Heart left ventricle (tissue), 16 donors: Measurements from ENCODE around the gene NLK. TPM values are rescaled to one million over a fixed set of nuclear protein-coding genes. Genes with fewer than 3 reads are reported as not detected.
A peak's percentile ranks its signal among the peaks of the same experiment; 100 is the strongest.

ENCODE experiments used
- ATAC-seq, 4 donors: fragments of 200-7000 bp; cut with Tn5 transposase; one replicate each; pipeline ENCODE4 v1.9.1; 2020 to 2022; ENCODE audit warnings: moderate library complexity in 4 of 4, mild to moderate bottlenecking in 3 of 4, moderate number of reproducible peaks in 1 of 4
- DNase-seq, 5 donors: peaks; one replicate each; pipeline ENCODE4 v3.0.0-alpha.2; 2020
- H3K27ac ChIP-seq, 12 donors: fragments of 200-600 bp; sonication (generic) in 4 of 12; one replicate each; pipeline versions ENCODE4 v1.5.0 to v1.8.0; 2016 to 2022; ENCODE audit warnings: mild to moderate bottlenecking in 2 of 12
- H3K27me3 ChIP-seq, 9 donors: fragments of 200-600 bp; sonication (generic) in 2 of 9; one replicate each; pipeline versions ENCODE4 v1.5.1 to v1.8.0; 2016 to 2022; ENCODE audit warnings: mild to moderate bottlenecking in 3 of 9
- H3K36me3 ChIP-seq, 9 donors: fragments of 200-600 bp; sonication (generic) in 2 of 9; one replicate each; pipeline versions ENCODE4 v1.5.0 to v1.8.0; 2018 to 2022; ENCODE audit warnings: mild to moderate bottlenecking in 2 of 9
- H3K4me1 ChIP-seq, 12 donors: fragments of 200-600 bp; sonication (generic) in 4 of 12; one replicate each; pipeline versions ENCODE4 v1.5.0 to v1.8.0; 2016 to 2022; ENCODE audit warnings: mild to moderate bottlenecking in 3 of 12
- H3K4me3 ChIP-seq, 12 donors: fragments of 200-600 bp; sonication (generic) in 4 of 12; one replicate each; pipeline versions ENCODE4 v1.5.0 to v1.8.0; 2017 to 2022; ENCODE audit warnings: mild to moderate bottlenecking in 9 of 12, moderate library complexity in 4 of 12
- H3K9me3 ChIP-seq, 12 donors: fragments of 200-600 bp; sonication (generic) in 4 of 12; one replicate each; pipeline versions ENCODE4 v1.5.0 to v1.8.0; 2016 to 2022; ENCODE audit warnings: mild to moderate bottlenecking in 1 of 12
- CTCF ChIP-seq, 12 donors: fragments of 200-600 bp; sonication (generic) in 4 of 12; IDR thresholded peaks; one replicate each; pipeline versions ENCODE4 v1.5.0 to v1.8.0; 2018 to 2022; ENCODE audit warnings: antibody characterized with exemption in 12 of 12, mild to moderate bottlenecking in 5 of 12
- POLR2A ChIP-seq, 2 donors: fragments of 450-650 bp; IDR thresholded peaks; one replicate each; pipeline ENCODE4 v1.6.1; 2017; ENCODE audit warnings: antibody characterized with exemption in 2 of 2, mild to moderate bottlenecking in 2 of 2, moderate library complexity in 2 of 2
- WGBS, 4 donors: extraction: QIAGEN DNeasy Blood & Tissue Kit in 2 of 4; methylation state at CpG; one replicate each; pipeline versions ENCODE4 v1.1.5 to v1.1.7; 2013 to 2018; 5-methylcytosine and 5-hydroxymethylcytosine counted together
- intact Hi-C, 10 donors: fragments of 100-400 bp; cut with DNase I; formaldehyde crosslinking; loops; one replicate each; pipeline versions ENCODE4 v1.11.1 to v1.14.2; 2022
- polyA plus RNA-seq, 2 donors: library from polyadenylated mRNA; stranded (reverse); fragments of 200-250 nt; gene quantifications; one replicate each; pipeline ENCODE4 v1.2.3, GENCODE V29; 2013
- total RNA-seq, 9 donors: library from RNA; depleted of rRNA in 2 of 9; stranded (reverse); fragments of >200 nt in 2 of 9; fragmentation: NEBNext Ultra II Directional in 3 of 9; extraction: Animal tissue kit (Norgen Biotek cat#: 25700) in 3 of 9; gene quantifications; one replicate each; pipeline versions ENCODE4 v1.1.0 to v1.2.4, GENCODE V29; 2016 to 2023
- donor health status: ischemic (EF 13 %, LVEDD 7.1; RV severe dilation, severe dysfunction).
- donor health status: healthy with polysubstance abuse.
- donor health status: DM: no; HTN: yes; CAD: no.
- donor health status: DM: no; HTN: no; CAD: no.
- donor health status: ischemic (EF 25% LVEDD 6.9; RV normal size, moderate dysfunction).
- donor health status: ischemic (EF 25% LVEDD 5.7; RV mildly dilated, moderate dysfunction).
- donor health status: healthy.
- donor health status: DM: yes; HTN: yes; CAD: no.
- donor health status: ischemic (EF 35%, LVEDD 5.7; RV mildly dilated, moderate dysfunction).
- donor health status: nonischemic (EF 11% LVEDD 7.7; RV severe dilation, severe dysfunction).
- donor health status: DM: yes; HTN: yes; CAD: no.
- donor health status: PGD.
- donor health status: ischemic (EF 29% LVEDD 5.4; RV normal size, mild dysfunction).
- donor health status: nonischemic (EF 23%, LVEDD 6.1; RV moderate dilation, normal function).

Gene NLK
- total and polyA plus RNA-seq, 11 donors: 8.1 to 29.1 (median 20.0) TPM

GRCh38 chr17:28187931-28188330, 145.5 kb downstream of the NLK start:
- TF ChIP-seq POLR2A (IDR thresholded peaks at IDR 0.05) (no peak), CTCF (IDR thresholded peaks at IDR 0.05) (no peak)
- Histone ChIP-seq H3K36me3 (peaks cover 0 to 76% (median 34%) of the 10 kb centered on the region in 9 donors), H3K4me1 (peaks cover 0 to 3% (median 0%) of the 10 kb centered on the region in 12 donors), H3K27ac (no peak overlapping the region), H3K4me3 (no peak overlapping the region), H3K27me3 (no peaks in the 10 kb centered on the region), H3K9me3 (no peaks in the 10 kb centered on the region)
- no peak for ATAC-seq
- intact Hi-C loops: loop anchor here in 1 of 10 donors (10.0 kb wide), 1 partner anchor 293 kb away; the partner anchor contains the start of gene LYRM9
- DNase-seq: no peak
- 91 to 94% (median 93%) methylated on average over 2 of the region's 2 CpGs for WGBS, 4 donors

- Histone ChIP-seq H3K27me3 (no peaks in the 10 kb centered on the region), H3K4me3 (no peak overlapping the region), H3K9me3 (no peaks in the 10 kb centered on the region), H3K36me3 (peaks cover 0 to 77% (median 36%) of the 10 kb centered on the region in 9 donors), H3K27ac (no peak overlapping the region), H3K4me1 (peaks cover 0 to 12% (median 0%) of the 10 kb centered on the region in 12 donors)
- no peak for ATAC-seq
- intact Hi-C loops: loop anchor here in 1 of 10 donors (10.0 kb wide), 1 partner anchor 294 kb away; the partner anchor contains the start of gene LYRM9
- no peak for DNase-seq
- 61 to 80% (median 68%) methylated on average over 1 of the region's 1 CpG for WGBS, 4 donors
- TF ChIP-seq CTCF (IDR thresholded peaks at IDR 0.05) (no peak), POLR2A (IDR thresholded peaks at IDR 0.05) (no peak)
Observed at GRCh38 chr17:28188841-28189263, 146.4 kb downstream of the NLK start.

- peaks cover 0 to 12% (median 0%) of the 10 kb centered on the region in 12 donors for H3K4me1 ChIP-seq
- 65 to 71% (median 69%) methylated on average over 5 of the region's 5 CpGs for WGBS, 4 donors
- no peak overlapping the region for H3K27ac ChIP-seq
- peaks cover 0 to 85% (median 40%) of the 10 kb centered on the region in 9 donors for H3K36me3 ChIP-seq
- H3K4me3 ChIP-seq: no peak overlapping the region
- no peaks in the 10 kb centered on the region for H3K27me3 ChIP-seq
- ATAC-seq: no peak
- no peak for TF ChIP-seq POLR2A (IDR thresholded peaks at IDR 0.05)
- no peak for DNase-seq
- intact Hi-C loops: loop anchor here in 1 of 10 donors (10.0 kb wide), 1 partner anchor 295 kb away; the partner anchor contains the start of gene LYRM9
- H3K9me3 ChIP-seq: no peaks in the 10 kb centered on the region
Observed at GRCh38 chr17:28189667-28190066, 147.2 kb downstream of the NLK start.

- Histone ChIP-seq H3K4me1 (peaks cover 0 to 18% (median 0%) of the 10 kb centered on the region in 12 donors), H3K4me3 (no peak overlapping the region), H3K27ac (no peak overlapping the region), H3K9me3 (no peaks in the 10 kb centered on the region), H3K27me3 (no peaks in the 10 kb centered on the region), H3K36me3 (peaks cover 0 to 88% (median 37%) of the 10 kb centered on the region in 9 donors)
- TF ChIP-seq CTCF (IDR thresholded peaks at IDR 0.05) (no peak), POLR2A (IDR thresholded peaks at IDR 0.05) (no peak)
- 95 to 98% (median 97%) methylated on average over 8 of the region's 8 CpGs for WGBS, 4 donors
- DNase-seq (no peak), ATAC-seq (no peak)
- intact Hi-C loops: no loop called here
Observed at GRCh38 chr17:28191018-28191417, 148.5 kb downstream of the NLK start.

GRCh38 chr17:28193241-28193640, 150.8 kb downstream of the NLK start:
- Histone ChIP-seq H3K36me3 (peaks cover 0 to 90% (median 49%) of the 10 kb centered on the region in 9 donors), H3K27me3 (no peaks in the 10 kb centered on the region), H3K4me3 (no peak overlapping the region), H3K9me3 (no peaks in the 10 kb centered on the region), H3K4me1 (peaks cover 0 to 28% (median 0%) of the 10 kb centered on the region in 12 donors), H3K27ac (peak overlapping the region in 1 of 12 donors; percentile 54)
- DNase-seq: peak in 4 of 5 donors; percentile 21 to 34 (median 29)
- intact Hi-C loops: no loop called here
- 64 to 75% (median 68%) methylated on average over 3 of the region's 3 CpGs for WGBS, 4 donors
- peak; percentile 67 to 83 (median 74) for ATAC-seq
- TF ChIP-seq POLR2A (IDR thresholded peaks at IDR 0.05) (no peak), CTCF (IDR thresholded peaks at IDR 0.05) (peak in 1 of 12 donors; percentile 5)
